ENCODE results near the gene AMOTL1. TPM values are rescaled to one million over a fixed set of nuclear protein-coding genes. Genes with fewer than 3 reads are reported as not detected.
"Not testable (repeated sequence)": the region's sequence is repeated elsewhere in the genome, so short reads cannot be mapped to it uniquely, and the experiment has no call there.

The AMOTL1 gene
- total RNA-seq, 1 donor from 2014 or later = 45.5 TPM

DNA sequence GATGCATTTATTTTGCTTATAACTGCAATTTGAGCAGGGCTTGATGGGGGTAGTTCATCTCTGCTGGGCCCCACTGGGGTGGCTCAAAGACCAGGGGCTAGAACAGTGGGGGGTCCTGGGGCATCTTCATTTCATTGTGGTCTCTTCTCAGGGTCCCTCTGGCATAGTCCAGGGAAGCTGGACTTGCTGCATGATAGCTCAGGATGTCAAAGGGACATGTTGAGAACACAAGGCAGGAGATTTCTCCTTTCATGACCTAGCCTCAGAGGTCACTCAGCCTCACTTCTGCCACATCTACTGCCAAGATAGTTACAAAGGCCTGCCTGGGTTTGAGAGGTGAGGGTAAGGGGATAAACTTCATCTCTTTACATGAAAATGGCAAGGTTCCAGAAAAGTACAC is 115.7 kb downstream of the AMOTL1 start:
- DNase-seq (no peak), ATAC-seq (ENCODE audit: poor library complexity) (no peak)
- intact Hi-C loops (cut with DNase I) = no loop called here

DNA sequence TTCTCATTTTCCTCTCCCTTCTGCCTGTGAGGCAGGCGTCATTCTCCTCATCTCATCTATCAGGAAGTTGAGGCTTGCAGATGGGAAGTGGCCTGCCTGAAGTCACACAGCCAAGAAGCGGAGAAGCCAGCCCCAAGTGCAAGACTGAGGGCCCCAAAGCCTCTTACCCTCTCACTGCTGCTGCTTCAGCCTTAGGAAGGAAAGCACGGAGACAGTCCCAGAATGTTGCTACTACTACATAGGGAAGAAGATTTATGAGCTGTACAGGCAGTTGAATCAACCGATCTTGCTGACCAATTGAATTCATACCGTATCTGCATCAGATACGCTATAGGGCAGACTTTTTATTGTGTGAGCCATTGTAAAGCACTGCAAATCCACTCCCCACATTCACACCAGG is 116.2 kb downstream of the AMOTL1 start:
- ATAC-seq (ENCODE audit: poor library complexity) = no peak
- no peak for DNase-seq
- intact Hi-C loops (cut with DNase I) = no loop called here

DNA sequence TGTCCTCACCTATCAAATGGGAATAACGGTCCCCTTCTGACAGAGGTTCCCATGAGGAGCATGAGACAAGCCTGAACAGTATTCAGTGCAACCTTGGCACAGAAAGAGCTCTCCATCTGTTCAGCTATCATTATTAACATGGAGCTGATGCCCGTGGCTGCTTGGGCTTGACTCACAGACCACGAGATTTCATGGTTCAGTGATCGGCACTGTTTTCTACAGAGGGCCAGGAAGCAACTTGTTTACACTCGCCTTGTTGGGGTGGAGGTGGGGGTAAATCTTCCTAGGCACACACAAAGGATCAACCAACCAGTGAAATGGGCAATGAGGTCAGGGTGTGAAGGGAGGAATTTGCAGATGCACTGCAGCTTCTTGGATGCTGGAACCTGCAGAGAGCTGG is 117.0 kb downstream of the AMOTL1 start:
- ATAC-seq (ENCODE audit: poor library complexity) (no peak), DNase-seq (no peak)
- intact Hi-C loops (cut with DNase I) = no loop called here

DNA sequence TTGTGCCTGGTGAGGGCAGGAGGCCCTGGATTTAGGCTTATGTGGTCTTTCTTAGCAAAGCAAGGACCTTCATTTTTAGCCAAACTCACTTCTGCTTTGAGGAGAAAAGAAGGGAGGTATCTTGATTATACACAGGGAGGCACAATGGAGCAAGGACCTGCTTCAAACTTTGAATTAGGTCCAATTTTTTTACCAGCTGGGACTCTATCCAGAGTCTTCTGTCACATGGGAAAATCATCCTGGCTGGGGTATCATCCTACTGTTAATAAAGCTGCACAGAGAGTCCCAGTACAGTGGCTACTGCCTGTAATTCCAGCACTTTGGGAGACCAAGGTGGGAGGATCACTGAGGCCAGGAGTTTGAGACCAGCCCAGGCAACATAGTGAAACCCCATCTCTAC is 117.4 kb downstream of the AMOTL1 start:
- peak; percentile 45 for ATAC-seq (ENCODE audit: poor library complexity)
- intact Hi-C loops (cut with DNase I) = no loop called here
- no peak for DNase-seq

DNA sequence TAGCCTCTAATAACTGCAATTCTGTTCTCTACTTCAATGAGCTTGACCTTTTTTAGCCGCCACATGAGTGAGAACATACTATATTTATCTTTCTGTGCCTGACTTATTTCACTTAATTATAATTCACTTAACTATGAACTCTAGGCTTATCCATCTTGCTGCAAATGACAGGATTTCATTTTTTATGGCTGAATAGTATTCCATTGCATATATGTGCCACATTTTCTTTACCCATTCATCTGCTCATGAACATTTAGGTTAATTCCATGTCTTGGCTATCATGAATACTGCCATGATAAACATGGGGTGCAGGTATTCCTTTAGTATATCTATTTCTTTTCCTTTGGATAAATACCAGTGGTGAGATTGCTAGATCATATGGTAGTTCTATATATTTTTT is 120.0 kb downstream of the AMOTL1 start:
- intact Hi-C loops (cut with DNase I) = no loop called here
- DNase-seq (no peak), ATAC-seq (ENCODE audit: poor library complexity) (no peak)

DNA sequence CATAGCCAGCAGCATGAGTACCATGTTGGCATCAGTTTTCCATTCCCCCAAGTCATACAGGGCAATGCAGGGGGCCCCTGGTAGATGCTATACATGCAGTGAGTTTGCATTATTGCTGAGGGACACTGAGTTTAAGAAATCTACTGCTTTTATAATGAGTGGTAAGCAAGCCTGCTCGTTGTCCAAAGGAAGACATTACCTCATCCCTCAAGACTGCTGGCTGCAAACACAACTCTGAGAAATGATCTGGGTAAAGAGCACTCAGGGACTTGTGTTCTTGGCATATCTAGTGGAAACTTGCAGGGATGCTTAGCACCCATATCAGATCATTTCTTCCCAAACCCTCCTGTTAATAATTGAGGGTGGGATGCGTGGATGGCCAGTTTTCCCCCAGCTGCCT is 127.3 kb downstream of the AMOTL1 start:
- peak; percentile 41 for ATAC-seq (ENCODE audit: poor library complexity)
- intact Hi-C loops (cut with DNase I) = loop anchor here (5.0 to 10.0 kb wide), 2 partner anchors 131 to 273 kb away; partner anchors contain the start of gene AMOTL1
- DNase-seq = no peak

DNA sequence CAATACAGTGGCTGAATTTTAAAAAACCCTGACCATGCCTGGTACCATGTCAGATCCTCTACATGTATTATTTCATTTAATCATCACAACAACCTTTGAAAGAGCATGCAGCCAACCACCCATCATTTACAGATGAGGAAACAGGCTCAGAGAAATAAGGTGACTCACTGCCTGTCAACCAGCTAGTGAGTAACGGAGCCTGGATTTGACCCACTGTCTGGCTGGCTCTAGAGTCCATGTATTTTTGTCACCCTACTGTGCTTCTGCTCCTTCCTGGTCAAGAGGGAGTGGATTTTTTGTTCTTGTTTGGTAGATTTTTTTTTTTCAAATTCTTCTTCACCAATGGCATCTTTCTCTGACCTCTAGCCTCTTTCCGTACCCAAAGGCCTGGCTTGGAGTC is 127.8 kb downstream of the AMOTL1 start:
- intact Hi-C loops (cut with DNase I) = loop anchor here (5.0 to 10.0 kb wide), 2 partner anchors 131 to 274 kb away; partner anchors contain the start of gene AMOTL1
- no peak for ATAC-seq (ENCODE audit: poor library complexity)
- DNase-seq = no peak

DNA sequence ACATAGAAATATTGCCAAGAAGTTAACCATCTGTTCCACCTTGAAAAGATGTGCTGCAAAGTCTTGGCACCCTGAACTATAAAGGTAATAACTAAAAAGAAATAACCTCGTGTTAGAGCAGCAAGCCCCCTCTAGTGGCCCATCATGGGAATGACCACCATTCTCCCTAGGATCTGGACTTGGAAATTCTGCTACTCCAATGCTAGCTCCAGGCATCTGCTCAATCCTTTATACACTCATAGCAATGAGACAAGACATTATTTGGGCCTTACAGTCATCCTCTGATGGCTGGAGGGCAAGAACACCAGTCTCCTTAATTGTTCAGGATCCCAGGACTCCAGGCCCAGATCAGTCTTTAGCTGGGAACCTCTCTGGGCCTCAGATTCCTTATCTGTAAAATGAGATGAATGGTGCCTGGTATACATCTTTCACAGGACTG is 129.2 kb downstream of the AMOTL1 start:
- intact Hi-C loops (cut with DNase I) = loop anchor here (5.0 to 10.0 kb wide), 2 partner anchors 133 to 275 kb away; partner anchors contain the start of gene AMOTL1
- DNase-seq (no peak), ATAC-seq (ENCODE audit: poor library complexity) (peak; percentile 64)

DNA sequence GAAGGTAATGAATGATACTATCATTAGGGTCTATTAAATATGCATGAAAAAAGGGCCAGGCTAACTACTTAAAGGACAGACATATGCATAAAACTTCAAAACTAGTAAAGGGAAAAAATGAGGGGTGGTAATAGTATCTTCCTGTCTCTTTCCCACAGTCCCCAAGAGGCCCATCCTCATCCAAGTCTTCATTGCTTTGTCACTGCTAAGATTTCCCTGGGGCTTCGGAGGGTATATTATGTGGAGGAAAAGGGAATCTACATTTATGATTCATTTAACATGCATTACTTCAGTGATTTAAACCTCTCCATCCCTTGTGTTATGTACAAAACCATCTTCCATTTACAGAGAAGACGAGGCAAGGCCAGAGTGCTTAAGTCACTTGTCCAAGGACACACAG is 139.1 kb downstream of the AMOTL1 start:
- ATAC-seq (ENCODE audit: poor library complexity) = no peak
- intact Hi-C loops (cut with DNase I) = no loop called here
- DNase-seq = no peak

DNA sequence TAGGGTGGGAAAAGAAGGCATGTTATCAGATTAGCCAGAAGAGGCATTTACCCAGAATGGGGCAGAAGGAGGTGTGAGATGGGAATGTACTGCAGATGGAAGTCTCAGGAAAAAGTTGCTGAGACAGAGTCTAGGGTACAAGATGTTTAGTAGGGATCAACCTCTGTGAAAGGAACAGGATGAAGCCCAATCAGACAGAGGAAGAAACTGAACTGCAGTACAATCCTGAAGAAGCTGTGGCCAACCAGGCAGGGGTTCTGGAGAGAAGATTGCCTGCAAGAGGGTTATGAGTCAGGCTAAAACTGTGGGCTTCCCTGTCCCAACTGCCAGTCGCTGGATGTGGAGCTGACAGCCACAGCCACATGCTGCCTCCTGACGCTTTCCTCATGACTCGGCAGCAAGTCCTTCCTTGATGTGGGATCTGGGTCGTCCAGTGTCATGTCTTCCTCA is 141.2 kb downstream of the AMOTL1 start:
- ATAC-seq (ENCODE audit: poor library complexity) (no peak), DNase-seq (no peak)
- intact Hi-C loops (cut with DNase I) = no loop called here

DNA sequence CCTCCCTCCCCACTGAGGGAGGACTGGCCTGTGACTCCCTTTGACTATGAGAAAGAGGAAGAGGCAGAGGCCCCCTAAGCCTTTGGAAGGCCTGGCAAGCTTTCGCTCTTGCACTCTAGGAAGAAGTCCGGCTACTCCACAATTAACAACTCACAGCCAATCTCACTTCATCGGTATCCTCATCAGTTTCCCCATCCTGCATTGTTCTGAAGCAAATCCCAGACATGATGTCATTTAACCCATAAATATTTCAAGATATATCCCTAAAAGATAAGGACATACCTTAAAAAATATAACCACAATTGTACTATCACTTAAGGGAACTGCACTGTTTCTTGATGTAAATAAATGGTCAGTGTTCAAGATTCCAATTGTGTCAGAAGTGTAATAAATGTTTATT is 142.1 kb downstream of the AMOTL1 start:
- DNase-seq = no peak
- intact Hi-C loops (cut with DNase I) = no loop called here
- no peak for ATAC-seq (ENCODE audit: poor library complexity)

DNA sequence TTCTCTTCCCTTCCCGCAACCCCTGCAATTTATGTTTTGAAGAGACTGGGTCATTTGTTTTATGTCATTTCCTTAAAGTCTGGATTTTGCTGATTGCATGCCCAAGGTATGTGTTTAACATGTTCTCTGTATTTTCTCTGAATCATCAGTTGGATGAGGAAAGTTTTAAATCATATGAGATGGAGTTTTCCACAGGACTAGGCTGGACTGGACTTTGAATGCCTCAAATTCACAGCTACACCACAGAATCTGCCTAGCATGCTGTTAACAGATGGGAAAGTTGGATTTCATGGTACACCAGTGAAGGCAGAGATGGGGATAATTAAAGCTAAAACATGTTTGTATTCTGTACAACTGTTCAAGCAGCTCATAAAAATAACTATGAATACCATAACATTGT is 142.6 kb downstream of the AMOTL1 start:
- ATAC-seq (ENCODE audit: poor library complexity) (no peak), DNase-seq (no peak)
- intact Hi-C loops (cut with DNase I) = no loop called here

DNA sequence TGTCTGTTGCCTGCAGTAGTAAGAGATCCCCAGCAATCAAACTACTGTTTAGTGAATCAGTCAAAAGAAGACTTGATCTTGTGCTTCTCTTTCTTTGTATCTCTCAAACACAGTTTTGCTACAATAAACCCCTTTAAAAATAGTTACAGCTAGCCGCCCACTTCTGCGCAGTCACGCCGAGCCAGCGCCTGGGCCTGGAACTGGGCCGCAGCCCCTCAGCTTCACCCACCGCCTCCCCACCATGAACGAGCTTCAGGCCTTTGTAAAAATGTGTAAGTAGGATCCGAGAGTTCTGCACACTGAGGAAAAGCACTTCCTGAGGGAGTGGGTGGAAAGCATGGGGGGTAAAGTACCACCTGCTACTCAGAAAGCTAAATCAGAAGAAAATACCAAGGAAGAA is 144.7 kb downstream of the AMOTL1 start:
- no peak for DNase-seq
- intact Hi-C loops (cut with DNase I) = no loop called here
- ATAC-seq (ENCODE audit: poor library complexity) = no peak

DNA sequence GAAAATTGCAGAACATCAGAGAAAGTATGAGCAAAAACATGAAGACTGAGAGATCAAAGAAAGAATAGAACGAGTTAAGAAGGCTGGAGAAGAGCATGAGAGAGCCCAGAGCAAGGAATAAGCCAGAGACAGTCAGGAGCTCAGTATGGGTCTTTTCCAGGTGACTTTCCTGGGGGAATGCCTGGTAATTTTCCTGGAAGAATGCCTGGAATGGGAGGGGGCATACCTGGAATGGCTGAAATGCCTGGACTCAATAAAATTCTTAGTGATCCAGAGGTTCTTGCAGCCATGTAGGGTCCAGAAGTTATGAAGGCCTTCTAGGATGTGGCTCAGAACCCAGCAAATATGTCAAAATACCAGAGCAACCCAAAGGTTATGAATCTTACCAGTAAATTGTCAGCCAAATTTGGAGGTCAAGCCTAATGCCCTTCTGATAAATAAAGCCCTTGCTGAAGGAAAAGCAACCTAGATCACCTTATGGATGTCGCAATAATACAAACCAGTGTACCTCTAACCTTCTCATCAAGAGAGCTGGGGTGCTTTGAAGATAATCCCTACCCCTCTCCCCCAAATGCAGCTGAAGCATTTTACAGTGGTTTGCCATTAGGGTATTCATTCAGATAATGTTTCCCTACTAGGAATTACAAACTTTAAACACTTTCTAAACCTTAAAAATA is 145.7 kb downstream of the AMOTL1 start:
- DNase-seq; ATAC-seq (ENCODE audit: poor library complexity); intact Hi-C loops (cut with DNase I): not testable (repeated sequence)

DNA sequence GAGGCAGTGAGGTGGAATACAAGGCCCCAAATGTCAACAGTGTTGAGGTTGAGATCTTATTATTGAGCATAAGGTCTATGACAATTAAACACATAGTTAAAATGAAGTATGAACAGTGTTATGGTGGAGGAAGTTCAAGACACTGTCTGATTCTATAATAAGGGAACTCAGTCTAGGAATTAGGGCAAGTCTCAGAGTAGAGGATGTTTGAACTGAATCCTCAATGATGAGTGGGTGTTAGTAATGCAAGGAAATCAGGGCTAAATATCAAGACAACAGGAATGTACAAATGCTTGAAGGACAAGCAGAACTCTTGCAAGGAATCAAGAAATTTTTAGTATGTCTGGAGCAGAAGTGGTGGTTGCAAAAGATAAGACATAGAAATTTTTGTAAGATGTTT is 152.2 kb downstream of the AMOTL1 start:
- DNase-seq (no peak), ATAC-seq (ENCODE audit: poor library complexity) (no peak)
- intact Hi-C loops (cut with DNase I) = no loop called here

DNA sequence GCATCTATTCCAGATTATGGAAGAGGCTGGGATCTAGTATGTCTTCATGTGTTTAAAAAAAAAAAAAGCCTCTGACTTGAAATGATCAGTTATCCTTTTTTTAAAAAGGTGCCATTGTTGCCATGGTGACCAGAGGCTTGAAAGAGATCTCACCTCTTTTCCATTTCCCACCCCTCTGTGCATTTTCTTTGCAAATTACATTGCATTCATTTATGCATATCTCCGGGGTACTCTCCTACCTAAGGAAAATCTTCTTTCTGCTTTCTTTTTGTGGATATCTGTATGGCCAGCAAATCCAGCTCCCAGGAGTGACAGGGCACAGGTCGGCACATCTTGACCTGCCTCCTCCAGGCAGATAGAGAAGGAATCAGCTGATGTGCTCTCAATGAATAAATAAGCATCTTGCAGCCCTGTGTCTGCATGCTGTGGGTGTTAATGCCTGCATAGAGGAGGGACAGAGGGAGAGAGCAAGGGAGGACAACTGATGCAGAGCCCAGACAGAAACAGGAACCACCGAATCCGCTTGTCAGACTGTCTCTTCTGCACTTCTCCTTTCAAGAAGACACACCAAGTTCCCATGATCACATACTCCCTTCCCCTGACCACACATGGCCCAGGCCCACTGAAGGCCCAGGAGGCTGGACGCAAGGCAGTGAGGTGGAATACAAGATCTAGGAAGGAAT is 154.3 kb downstream of the AMOTL1 start:
- no peak for DNase-seq
- intact Hi-C loops (cut with DNase I) = no loop called here
- ATAC-seq (ENCODE audit: poor library complexity) = no peak

DNA sequence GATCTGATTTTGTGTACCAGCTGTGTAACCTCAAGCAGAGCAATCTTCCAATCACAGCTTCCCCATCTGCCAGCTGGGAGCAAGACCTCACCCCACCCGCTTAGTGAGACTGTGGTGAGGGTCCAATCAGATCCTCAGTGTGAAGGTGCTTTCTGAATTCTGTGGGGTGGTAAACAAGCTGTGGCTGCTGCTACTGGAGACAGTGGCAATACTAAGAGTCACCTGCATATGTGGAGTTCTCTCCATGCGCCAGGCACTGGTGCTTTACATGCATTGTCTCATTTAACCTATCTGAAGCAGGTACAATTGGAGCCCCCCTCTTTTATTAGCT is 154.8 kb downstream of the AMOTL1 start:
- no peak for ATAC-seq (ENCODE audit: poor library complexity)
- intact Hi-C loops (cut with DNase I) = no loop called here
- DNase-seq = no peak

DNA sequence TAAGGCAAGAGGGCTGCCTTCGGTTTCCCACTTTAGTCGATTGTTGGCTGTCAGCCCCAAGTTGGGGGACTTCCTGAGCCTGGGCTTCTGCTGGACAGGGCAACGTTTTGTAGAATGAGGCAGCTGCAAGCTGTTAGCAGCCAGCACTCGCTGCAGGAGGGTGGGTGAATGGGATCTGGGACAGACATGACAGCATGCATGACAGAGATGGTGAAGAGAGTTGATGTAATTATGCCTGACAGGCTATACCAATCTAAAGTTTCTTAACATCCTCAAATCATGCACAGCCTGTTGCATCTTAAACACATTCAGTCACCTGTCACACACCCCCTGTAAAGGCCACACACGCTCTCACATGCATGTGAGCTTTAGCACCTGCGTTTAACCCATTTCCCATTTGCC is 156.0 kb downstream of the AMOTL1 start:
- DNase-seq = no peak
- no peak for ATAC-seq (ENCODE audit: poor library complexity)
- intact Hi-C loops (cut with DNase I) = no loop called here

DNA sequence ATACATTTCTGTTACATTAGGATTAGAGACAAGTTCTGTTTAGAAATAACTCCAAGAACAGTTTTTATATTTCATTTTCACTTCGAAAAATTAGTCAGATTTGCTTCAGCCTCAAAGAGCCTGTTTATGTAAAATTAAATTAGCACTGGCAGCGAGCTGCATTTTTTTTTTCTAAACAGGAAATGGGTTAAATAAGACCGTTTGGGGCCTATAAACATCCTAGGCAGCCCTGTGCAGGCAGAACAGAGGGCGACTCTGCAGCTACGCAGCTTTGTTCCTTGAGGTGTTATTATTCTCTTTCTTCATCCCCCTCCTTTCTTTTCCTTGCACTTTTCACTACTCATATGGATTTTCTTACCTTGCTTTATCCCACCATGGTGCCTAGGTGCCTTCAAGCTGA is 156.5 kb downstream of the AMOTL1 start:
- ATAC-seq (ENCODE audit: poor library complexity) (no peak), DNase-seq (no peak)
- intact Hi-C loops (cut with DNase I) = no loop called here

DNA sequence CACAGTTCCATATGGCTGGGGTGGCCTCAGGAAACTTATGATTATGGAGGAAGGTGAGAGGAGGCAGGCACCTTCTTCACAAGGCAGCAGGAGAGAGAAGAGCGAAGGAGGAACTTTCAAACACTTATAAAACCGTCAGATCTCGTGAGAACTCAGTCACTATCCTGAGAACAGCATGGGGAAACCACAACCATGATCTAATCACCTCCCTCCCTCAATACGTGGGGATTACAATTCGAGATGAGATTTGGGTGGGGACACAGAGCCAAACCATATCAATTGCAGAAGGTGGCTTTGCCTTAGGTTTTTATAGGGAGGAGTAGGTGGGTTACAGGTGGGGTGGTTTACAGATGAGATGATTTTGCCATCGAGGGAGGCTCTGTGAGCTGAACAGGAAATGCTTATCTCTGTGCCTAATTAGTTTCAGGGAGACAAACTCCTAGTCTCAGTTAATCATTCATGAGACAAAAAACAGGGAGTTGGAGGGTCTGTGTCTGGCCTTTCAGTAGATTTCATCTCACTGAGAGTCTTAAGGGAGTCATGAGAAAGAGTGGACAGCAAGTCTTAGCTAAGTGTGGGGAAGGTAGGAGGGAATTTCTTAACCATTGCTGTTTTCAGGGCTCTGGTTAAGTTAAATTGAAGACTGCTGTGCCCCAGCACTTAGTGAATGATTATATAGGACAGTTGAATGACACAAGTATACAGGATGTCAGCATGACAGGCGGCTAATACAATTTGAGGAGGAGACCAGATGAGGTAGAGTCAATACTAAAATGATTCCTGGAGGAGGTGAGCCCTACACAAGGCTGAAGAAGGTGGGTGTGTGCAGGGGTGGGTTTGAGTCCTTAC is 157.5 kb downstream of the AMOTL1 start:
- intact Hi-C loops (cut with DNase I) = no loop called here
- ATAC-seq (ENCODE audit: poor library complexity) = no peak
- DNase-seq = no peak

Measured in Right ventricle myocardium superior (tissue), 1 donor.